K562 treated with DMSO at 1 percent for 48 hours (cell line): ENCODE measurements around the gene ZG16B. TPM values are rescaled to one million over a fixed set of nuclear protein-coding genes. Genes with fewer than 3 reads are reported as not detected.

Experiments
- total RNA-seq: library from RNA; unstranded; fragments of 300-600 nt; gene quantifications from 2 replicates; pipeline ENCODE4 v1.2.3, GENCODE V29; 2022; ENCODE audit warnings: low replicate concordance; ENCODE audit errors: extremely low read depth

Gene ZG16B, protein sequence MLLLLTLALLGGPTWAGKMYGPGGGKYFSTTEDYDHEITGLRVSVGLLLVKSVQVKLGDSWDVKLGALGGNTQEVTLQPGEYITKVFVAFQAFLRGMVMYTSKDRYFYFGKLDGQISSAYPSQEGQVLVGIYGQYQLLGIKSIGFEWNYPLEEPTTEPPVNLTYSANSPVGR
- not detected in 2 replicates for total RNA-seq

DNA sequence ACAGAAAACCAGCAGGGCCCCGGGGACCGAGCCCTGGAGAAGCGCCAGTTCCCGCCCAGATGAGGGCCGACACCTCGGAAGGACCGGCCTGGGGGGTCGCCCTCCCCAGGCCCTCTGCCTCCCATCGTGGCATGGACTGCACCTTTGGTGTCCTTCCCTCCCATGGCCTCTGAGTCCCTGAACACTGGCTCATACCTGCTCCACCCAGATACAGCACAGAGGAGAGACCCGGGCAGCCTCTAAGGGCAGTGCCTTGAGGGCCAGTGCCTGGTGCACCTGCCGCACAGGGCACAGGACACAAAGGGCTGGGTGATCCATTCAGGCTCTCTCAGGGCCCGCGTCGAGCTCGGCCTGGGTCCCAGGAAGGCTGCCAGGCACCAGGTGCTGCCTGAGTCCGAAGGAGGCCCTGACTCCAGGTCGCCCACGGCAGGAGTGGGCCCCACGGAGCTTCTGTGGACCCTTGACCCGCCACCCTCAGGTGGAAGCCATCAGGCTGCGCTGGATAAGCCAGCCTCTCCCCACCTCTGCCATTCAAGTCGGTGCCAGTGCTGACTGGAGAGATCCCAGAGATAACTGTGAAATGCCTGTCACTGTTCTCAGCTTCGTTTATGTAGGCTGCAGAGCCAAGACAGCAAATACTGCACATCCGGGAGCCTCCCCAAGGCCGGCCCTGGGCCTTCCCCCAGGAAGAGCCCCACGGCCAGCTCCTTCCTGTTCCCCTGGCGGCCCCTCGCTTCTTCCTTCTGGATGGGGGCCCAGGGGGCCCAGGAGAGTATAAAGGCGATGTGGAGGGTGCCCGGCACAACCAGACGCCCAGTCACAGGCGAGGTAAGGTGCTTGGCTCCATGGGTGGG is at the start of gene ZG16B:
Gene ZG16B (plus strand): TSS at position 803 of the 854 bp plus-strand sequence. CDS start 139 bp downstream, outside the sequence.

DNA sequence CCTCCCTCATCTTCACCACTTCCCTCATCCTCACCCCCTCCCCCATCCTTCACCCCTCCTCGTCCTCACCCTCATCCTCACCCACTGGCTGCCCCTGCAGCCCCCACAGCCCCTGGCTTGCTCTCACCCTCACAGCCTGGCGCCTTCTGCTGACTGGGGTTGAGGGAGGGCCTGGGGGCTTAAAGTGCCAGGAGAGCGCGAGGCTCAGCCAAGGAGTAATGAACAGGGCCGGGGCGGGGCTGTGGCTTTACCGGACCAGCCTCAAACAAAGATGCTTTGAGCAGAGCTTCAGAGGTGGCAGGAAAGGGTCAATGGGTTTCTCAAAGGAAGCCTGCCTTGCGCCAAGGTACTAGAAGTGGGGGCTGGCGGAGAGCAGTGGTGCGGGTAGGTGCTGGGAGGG is 42.7 kb upstream of the ZG16B start, which contains the start of gene PRSS33:
Gene PRSS33 (minus strand): TSS at position 155 of the 400 bp plus-strand sequence. CDS start 1,013 bp downstream, outside the sequence.

DNA sequence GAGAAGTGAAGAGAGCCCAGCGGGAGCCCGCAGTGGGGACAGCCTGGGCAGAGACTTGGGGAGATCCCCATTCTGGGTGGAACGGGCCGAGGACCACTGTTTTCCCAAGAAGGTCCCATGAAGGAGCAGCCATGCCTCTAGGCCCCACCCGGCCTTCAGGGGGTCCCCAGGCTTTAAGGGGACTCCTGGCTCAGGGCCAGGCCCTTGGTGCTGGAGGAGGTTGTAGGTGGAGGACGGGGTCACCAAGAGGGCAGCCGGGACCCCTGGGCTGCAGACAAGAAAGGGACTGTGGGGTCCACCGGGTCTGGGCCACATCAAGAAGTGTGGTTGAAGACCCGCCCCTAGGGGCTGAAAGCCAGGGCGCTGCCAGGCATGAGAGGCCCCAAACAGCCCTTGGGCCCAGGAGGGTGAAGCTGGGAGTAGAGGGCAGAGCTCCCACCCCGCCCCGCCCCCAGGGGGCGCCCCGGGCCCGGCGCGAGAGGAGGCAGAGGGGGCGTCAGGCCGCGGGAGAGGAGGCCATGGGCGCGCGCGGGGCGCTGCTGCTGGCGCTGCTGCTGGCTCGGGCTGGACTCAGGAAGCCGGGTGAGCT is 13.3 kb upstream of the ZG16B start, which contains the start of gene PRSS21:
Gene PRSS21 (plus strand): TSS at position 487 of the 589 bp plus-strand sequence. CDS start 32 bp downstream, at position 519.

DNA sequence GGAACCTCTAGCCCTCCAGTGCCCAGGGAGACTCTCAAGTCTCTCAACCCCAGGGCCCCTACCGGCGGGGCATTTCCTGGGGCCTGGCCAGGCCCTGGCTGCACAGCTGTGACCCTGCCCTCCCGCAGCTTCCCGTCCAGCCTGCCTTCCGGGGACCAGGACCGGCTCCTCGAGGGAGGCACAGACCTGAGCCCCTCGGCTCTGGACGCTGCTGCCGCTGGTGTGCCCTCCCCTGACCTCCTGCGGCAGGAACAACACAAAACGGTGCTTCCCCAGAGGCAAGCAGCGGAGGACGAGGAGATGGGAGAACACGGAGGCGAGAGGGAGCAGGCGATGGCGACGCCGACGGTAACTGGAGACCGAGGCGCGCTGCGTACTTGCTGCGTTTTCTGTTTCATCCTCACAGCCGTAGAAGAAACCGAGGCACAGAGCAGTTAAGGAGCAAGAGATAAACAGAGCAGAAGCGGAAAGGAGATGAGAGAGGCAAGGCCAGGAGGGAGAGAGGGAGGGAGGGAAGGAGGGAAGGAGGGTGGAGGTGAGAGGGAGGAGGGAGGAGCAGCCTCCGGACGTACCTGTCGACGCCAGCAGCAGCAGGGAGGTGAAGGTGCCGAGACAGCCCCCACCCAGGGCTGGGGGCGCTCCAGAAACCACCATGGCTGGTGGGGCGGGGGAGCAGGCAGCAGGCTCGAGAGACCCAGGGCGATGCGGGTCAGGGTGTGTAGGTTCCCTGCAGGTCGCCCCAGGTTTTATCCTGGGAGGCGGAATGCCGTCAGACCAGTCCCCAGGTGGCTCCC is 27.5 kb downstream of the ZG16B start, which contains the start of gene PRSS22:
Gene PRSS22 (minus strand): TSS at position 720 of the 794 bp plus-strand sequence. CDS start 66 bp downstream, at position 654.

Other genes with a start within 250 kb of the ZG16B start
- gene KCTD5, start 147.8 kb upstream of the ZG16B start, total RNA-seq: not detected in 2 replicates
- gene PRSS27, start 110.1 kb upstream of the ZG16B start, total RNA-seq: not detected in 2 replicates
- gene SRRM2, start 77.7 kb upstream of the ZG16B start, total RNA-seq: 132 TPM in 1 of 2 replicates, not detected in the other
- gene ELOB, start 53.0 kb upstream of the ZG16B start, total RNA-seq: not detected in 2 replicates
- gene PRSS33, start 42.7 kb upstream of the ZG16B start, total RNA-seq: not detected in 2 replicates
- gene PRSS41, start 31.8 kb upstream of the ZG16B start, total RNA-seq: not detected in 2 replicates
- gene PRSS21, start 13.1 kb upstream of the ZG16B start, total RNA-seq: not detected in 2 replicates
- gene PRSS22, start 27.9 kb downstream of the ZG16B start, total RNA-seq: not detected in 2 replicates
- not detected in 2 replicates for gene FLYWCH2, start 52.9 kb downstream of the ZG16B start, total RNA-seq
- gene FLYWCH1, start 81.6 kb downstream of the ZG16B start, total RNA-seq: not detected in 2 replicates
- not detected in 2 replicates for gene KREMEN2, start 134.0 kb downstream of the ZG16B start, total RNA-seq
- gene PAQR4, start 139.0 kb downstream of the ZG16B start, total RNA-seq: not detected in 2 replicates
- gene PKMYT1, start 150.1 kb downstream of the ZG16B start, total RNA-seq: not detected in 2 replicates
- gene CLDN9, start 182.6 kb downstream of the ZG16B start, total RNA-seq: not detected in 2 replicates
- not detected in 2 replicates for gene CLDN6, start 187.9 kb downstream of the ZG16B start, total RNA-seq
- gene TNFRSF12A, start 190.1 kb downstream of the ZG16B start, total RNA-seq: not detected in 2 replicates
- gene HCFC1R1, start 193.6 kb downstream of the ZG16B start, total RNA-seq: not detected in 2 replicates
- not detected in 2 replicates for gene THOC6, start 193.7 kb downstream of the ZG16B start, total RNA-seq
- not detected in 2 replicates for gene BICDL2, start 206.6 kb downstream of the ZG16B start, total RNA-seq
- gene MMP25, start 216.3 kb downstream of the ZG16B start, total RNA-seq: not detected in 2 replicates
- gene IL32, start 235.3 kb downstream of the ZG16B start, total RNA-seq: not detected in 2 replicates